ENCODE results near the gene NME5.
"Not testable (repeated sequence)": the region's sequence is repeated elsewhere in the genome, so short reads cannot be mapped to it uniquely, and the experiment has no call there.

NME5 gene

DNA sequence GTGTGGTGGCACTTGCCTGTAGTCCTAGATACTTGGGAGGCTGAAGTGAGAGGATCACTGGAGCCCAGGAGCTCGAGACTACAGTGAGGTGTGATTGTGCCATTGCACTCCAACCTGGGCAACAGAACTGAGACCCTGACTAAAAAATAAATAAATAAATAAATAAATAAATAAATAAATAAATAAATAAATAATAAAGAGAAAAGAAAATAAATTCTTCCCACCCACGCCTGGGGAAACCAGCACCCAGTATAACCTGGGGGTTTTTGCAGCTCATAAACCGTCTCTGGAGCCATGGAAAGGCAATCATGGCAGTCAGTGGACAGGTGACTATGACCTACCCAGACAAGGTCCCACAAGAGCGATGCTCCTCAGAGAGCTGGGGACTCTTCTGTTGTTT, 47.5 kb downstream of the NME5 start:
- no peak overlapping the region for H3K4me3 ChIP-seq (ENCODE audit: low read length)
- DNase-seq (ENCODE audit: low read depth) = no peak
- TF ChIP-seq, protein P1, sequence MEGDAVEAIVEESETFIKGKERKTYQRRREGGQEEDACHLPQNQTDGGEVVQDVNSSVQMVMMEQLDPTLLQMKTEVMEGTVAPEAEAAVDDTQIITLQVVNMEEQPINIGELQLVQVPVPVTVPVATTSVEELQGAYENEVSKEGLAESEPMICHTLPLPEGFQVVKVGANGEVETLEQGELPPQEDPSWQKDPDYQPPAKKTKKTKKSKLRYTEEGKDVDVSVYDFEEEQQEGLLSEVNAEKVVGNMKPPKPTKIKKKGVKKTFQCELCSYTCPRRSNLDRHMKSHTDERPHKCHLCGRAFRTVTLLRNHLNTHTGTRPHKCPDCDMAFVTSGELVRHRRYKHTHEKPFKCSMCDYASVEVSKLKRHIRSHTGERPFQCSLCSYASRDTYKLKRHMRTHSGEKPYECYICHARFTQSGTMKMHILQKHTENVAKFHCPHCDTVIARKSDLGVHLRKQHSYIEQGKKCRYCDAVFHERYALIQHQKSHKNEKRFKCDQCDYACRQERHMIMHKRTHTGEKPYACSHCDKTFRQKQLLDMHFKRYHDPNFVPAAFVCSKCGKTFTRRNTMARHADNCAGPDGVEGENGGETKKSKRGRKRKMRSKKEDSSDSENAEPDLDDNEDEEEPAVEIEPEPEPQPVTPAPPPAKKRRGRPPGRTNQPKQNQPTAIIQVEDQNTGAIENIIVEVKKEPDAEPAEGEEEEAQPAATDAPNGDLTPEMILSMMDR (conservative IDR thresholded peaks at IDR 0.05; ENCODE audit: low read depth, low read length) = no peak

DNA sequence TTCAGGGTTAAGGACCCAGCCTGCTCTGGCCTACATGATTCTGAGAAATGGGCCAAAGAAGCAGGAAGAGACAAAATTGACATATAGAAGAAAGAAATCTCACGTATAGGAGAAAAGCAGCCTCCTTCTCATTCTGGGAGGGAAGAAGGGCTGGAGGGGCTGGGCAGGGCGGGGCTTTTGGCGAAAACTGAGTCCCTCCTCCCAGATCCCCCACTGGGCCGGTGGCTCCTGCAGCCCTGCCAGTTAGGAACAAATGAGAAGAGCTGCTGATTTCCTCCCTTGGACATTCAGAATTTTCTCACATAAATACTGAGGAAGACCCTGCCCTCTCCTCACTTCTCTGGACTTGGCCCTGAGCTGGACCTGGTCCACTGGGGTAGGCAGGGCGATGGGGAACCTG, 55.5 kb downstream of the NME5 start, which contains the start of gene WNT8A:
Gene WNT8A (plus strand): TSS at position 332 of the 400 bp plus-strand sequence. CDS start 95 bp downstream, outside the sequence.
- H3K4me3 ChIP-seq (ENCODE audit: low read length) = no peak within 1 kb of the TSS
- DNase-seq (ENCODE audit: low read depth) = no peak
- TF ChIP-seq, protein P1 (conservative IDR thresholded peaks at IDR 0.05; ENCODE audit: low read depth, low read length) = no peak

DNA sequence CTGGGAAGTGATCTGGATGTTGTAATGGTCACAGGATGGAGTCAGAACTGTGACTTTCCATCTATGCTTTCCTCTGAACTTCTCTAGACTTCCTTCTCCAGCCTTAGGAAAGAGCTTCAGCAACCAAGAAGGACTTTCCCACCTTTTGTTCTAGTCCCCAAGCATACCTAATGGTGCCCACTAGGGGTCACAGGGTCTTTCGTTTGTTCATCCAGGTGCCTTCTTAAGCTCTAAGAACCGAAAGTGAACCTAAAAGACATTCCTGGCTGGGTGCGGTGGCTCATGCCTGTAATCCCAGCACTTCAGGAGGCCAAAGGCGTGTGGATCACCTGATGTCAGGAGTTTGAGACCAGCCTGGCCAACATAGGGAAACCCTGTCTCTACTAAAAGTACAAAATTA, 57.2 kb downstream of the NME5 start:
- DNase-seq (ENCODE audit: low read depth) = no peak
- H3K4me3 ChIP-seq (ENCODE audit: low read length) = no peak overlapping the region

DNA sequence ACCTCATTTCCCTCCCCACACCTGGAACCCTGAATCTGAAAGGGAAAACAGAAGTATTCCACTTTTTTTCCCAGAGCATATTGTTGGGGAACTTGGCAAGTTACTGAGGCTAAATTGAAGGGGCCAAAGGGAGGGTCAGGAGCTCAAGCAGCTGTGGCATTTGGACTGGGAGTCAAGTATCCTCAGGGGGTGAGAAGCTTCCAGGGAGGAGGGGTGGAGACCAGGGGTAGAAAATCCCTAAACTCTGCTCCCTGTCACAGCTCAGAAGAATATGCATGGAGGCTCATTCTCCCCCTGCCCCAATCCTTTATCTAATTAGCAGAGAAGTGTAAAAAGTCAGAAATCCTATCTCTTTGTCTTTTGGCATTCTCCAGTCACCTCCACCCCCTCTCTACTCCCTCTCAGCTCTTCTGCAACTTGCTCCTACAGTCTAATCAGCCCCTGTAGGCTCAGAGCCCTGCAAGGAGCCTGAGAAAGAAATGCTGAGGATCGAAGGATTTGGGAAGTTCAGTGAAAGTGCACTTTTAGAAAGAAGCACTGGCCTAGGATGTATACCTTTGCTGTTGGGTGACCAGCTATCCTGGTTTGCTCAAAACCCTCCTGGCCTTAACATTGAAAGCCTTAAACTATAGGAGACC, 61.1 kb downstream of the NME5 start:
- H3K4me3 ChIP-seq (ENCODE audit: low read length) = no peak overlapping the region
- TF ChIP-seq, protein P1 (conservative IDR thresholded peaks at IDR 0.05; ENCODE audit: low read depth, low read length) = no peak
- DNase-seq (ENCODE audit: low read depth) = no peak

More for the DNA sequence above, 57.2 kb downstream of the NME5 start:
- TF ChIP-seq, protein P1 (conservative IDR thresholded peaks at IDR 0.05; ENCODE audit: low read depth, low read length) = no peak

DNA sequence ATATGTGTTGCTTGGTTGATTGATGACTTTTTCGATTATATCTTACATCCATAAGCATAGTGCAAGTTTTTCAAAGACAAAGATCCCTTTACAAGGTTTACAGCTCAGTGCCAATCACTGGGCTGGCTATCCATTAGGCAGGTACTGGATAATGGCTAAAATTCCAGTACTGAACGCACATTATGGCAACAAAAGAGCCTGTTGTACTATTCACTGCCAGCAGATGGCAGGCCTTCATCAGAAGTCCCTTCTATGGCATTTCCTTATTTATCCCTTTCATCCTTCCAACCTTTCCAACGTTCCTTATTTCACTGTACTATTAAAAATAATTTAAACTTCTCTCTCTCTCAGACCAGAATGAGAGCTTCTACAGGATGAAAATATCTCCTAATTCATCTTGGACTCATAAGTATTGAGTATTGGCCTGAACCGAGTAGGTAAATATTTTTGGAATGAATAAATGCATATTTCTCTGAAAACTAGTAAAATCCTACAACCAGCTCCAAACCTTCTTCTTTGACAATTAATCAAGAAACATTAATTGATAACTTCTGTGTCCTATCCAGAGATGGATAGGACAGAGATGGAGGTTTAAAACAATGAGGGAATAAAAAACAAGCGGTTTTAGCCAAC, 62.0 kb downstream of the NME5 start:
- no peak overlapping the region for H3K4me3 ChIP-seq (ENCODE audit: low read length)
- TF ChIP-seq, protein P1 (conservative IDR thresholded peaks at IDR 0.05; ENCODE audit: low read depth, low read length) = peak; percentile 89
- DNase-seq (ENCODE audit: low read depth) = peak; percentile 18

DNA sequence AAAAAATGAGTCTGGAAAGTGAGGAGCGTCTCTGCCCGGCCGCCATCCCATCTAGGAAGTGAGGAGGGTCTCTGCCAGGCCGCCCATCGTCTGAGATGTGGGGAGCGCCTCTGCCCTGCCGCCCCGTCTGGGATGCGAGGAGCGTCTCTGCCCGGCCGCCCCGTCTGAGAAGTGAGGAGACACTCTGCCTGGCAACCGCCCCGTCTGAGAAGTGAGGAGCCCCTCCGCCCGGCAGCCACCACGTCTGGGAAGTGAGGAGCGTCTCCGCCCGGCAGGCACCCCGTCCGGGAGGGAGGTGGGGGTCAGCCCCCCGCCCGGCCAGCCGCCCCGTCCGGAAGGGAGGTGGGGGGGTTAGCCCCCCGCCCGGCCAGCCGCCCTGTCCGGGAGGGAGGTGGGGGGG, 69.2 kb downstream of the NME5 start:
- DNase-seq (ENCODE audit: low read depth); H3K4me3 ChIP-seq (ENCODE audit: low read length): not testable (repeated sequence)

DNA sequence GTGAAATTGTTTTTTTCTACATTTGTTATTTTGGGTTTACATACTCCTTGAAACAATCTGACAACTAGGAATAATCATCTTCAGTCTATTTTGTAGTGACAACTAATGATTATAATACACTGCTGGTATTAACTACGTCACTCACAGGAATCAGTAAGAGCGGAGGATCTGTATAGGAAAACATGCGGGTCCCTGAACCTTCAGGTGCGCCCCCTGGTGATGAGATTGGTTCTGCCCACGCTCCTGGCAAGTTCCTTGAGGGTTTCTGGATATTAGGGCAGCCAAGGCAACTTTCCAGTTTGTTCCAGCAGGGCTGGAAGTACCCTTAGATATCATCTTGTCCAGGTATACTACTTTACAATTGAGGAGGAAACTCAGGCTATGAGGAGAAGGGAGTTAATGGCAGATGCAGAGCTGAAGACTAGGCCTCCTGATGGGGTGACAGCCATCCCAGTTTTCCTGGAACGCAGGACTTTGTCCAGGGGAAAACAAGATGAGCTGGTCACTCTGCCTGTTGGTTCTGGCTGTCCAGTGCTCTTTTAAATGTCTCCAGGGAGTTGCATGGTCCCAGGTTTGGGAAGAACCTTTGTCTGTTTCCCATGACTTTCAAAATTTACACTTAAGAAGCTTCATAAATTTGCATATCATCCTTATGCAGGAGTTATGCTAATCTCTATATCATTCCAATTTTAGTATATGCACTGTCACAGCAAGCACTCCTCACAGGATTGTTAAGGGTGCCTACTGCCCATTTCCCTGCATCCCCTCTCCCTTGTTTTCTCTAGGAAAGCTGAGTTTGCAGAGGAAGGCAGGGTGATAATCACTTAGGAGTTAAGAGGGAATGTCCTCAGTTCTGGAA, 70.3 kb downstream of the NME5 start:
- TF ChIP-seq, protein P1 (conservative IDR thresholded peaks at IDR 0.05; ENCODE audit: low read depth, low read length) = peak; percentile 95
- H3K4me3 ChIP-seq (ENCODE audit: low read length) = no peak overlapping the region
- DNase-seq (ENCODE audit: low read depth) = peak; percentile 39

Data from retinal pigment epithelial cell (primary cell).